ENCODE measurements around the gene OTUB2.

- TF ChIP-seq CTCF (conservative IDR thresholded peaks at IDR 0.05) (peak; percentile 64), ZFX (IDR thresholded peaks at IDR 0.05) (no peak)
Measured at GRCh38 chr14:94005324-94006073, 20.6 kb upstream of the OTUB2 start.

Data from C4-2B (cell line).